ENCODE measurements around the gene GOLGA8B.

DNA sequence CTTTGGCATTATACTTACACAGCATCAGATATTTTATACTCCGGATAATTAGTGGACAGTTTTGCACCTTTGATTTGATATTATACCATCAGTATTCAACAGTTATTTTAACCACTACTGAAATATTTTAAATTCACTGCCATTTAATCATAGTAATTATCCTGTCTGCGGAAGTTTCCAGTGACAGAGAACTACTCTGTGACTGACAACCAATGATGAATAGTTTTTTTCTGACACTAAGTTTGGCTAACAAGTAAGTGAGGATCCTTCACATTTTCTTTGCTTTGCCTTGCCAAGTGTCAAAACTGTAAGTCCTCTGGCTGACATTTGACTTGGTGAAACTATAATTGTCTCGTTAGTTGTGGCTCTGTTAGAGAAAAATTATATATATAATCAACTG is 30.5 kb upstream of the GOLGA8B start:
- TF ChIP-seq EZH2 (IDR thresholded peaks at IDR 0.05; ENCODE audit: insufficient read depth, poor library complexity, severe bottlenecking) (no peak), EZH2phosphoT487 (IDR thresholded peaks at IDR 0.05; ENCODE audit: insufficient read depth, low read depth) (no peak)

Data from GM23248 (cell line).